ENCODE data around the gene PTH2.

Gene PTH2

GRCh38 chr19:49421878-49422202 lies 1.4 kb downstream of the PTH2 start:
- no peak overlapping the region for H3K4me3 ChIP-seq (ENCODE audit: low read depth in 1 of 2, low read length in 1 of 2)
- no peaks in the 10 kb centered on the region for H3K36me3 ChIP-seq
- no peaks in the 10 kb centered on the region for H3K9me3 ChIP-seq
- peaks cover 19 to 25% of the 10 kb centered on the region in 2 experiments for H3K4me1 ChIP-seq (ENCODE audit: control insufficient read depth in 1 of 2, insufficient read depth in 1 of 2, low read depth in 1 of 2, low read length in 1 of 2)
- H3K27ac ChIP-seq: no peak overlapping the region
- no peak for TF ChIP-seq CTCF (IDR thresholded peaks at IDR 0.05)
- peaks cover 83% of the 10 kb centered on the region for H3K27me3 ChIP-seq

GRCh38 chr19:49421039-49421877 lies 2.0 kb downstream of the PTH2 start:
- Histone ChIP-seq H3K9me3 (no peaks in the 10 kb centered on the region), H3K36me3 (no peaks in the 10 kb centered on the region), H3K27me3 (peaks cover 77% of the 10 kb centered on the region), H3K4me1 (ENCODE audit: control insufficient read depth in 1 of 2, insufficient read depth in 1 of 2, low read depth in 1 of 2, low read length in 1 of 2) (peaks cover 19 to 25% of the 10 kb centered on the region in 2 experiments), H3K27ac (no peak overlapping the region), H3K4me3 (ENCODE audit: low read depth in 1 of 2, low read length in 1 of 2) (no peak overlapping the region)
- no peak for TF ChIP-seq CTCF (IDR thresholded peaks at IDR 0.05)

DNA sequence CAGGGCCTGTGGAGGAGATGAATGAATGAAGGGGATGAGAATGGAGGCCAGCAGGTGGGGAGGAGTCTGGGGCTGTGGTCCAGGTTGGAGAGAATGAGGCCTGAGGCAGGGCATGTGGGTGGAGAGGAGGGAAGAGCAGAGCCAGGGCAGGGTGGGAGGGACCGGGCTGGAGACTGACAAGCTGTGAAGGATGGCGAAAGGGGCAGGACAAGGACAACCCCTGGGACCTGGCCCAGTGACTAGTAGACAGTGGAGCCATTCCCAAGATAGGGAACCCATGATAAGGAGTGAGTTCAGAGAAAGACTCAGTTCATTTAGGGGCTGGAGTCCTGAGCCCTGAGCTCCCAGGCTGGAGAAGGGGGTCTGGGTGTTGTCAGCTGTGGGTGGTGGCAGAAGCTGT lies 3.0 kb downstream of the PTH2 start:
- H3K27me3 ChIP-seq: peaks cover 67% of the 10 kb centered on the region
- H3K27ac ChIP-seq: no peak overlapping the region
- H3K4me1 ChIP-seq (ENCODE audit: control insufficient read depth in 1 of 2, insufficient read depth in 1 of 2, low read depth in 1 of 2, low read length in 1 of 2): peaks cover 19 to 25% of the 10 kb centered on the region in 2 experiments
- no peaks in the 10 kb centered on the region for H3K9me3 ChIP-seq
- TF ChIP-seq CTCF (IDR thresholded peaks at IDR 0.05): no peak
- H3K36me3 ChIP-seq: no peaks in the 10 kb centered on the region
- no peak overlapping the region for H3K4me3 ChIP-seq (ENCODE audit: low read depth in 1 of 2, low read length in 1 of 2)

DNA sequence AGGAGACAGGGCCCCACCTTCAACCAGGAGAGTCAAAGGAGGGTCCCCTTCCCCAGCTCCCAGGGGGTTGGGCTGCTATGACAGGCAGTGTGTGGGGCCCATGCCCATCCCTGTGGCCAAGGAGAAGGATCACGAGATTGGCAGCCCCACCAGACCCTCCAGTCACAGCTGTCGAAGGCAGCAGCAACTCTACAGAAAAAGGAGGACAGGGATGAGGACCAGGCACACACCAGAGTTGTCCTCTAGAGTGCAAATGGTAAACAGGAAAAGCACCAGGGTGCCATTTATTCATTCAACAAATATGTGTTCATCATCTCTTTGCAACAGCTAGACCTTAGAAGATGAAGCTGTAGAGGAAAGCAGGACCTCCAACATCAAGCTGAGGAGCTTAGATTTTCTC lies 4.1 kb downstream of the PTH2 start:
- H3K36me3 ChIP-seq: no peaks in the 10 kb centered on the region
- peaks cover 57% of the 10 kb centered on the region for H3K27me3 ChIP-seq
- peaks cover 19 to 25% of the 10 kb centered on the region in 2 experiments for H3K4me1 ChIP-seq (ENCODE audit: control insufficient read depth in 1 of 2, insufficient read depth in 1 of 2, low read depth in 1 of 2, low read length in 1 of 2)
- TF ChIP-seq CTCF (IDR thresholded peaks at IDR 0.05): no peak
- no peak overlapping the region for H3K27ac ChIP-seq
- H3K9me3 ChIP-seq: no peaks in the 10 kb centered on the region
- H3K4me3 ChIP-seq (ENCODE audit: low read depth in 1 of 2, low read length in 1 of 2): no peak overlapping the region

DNA sequence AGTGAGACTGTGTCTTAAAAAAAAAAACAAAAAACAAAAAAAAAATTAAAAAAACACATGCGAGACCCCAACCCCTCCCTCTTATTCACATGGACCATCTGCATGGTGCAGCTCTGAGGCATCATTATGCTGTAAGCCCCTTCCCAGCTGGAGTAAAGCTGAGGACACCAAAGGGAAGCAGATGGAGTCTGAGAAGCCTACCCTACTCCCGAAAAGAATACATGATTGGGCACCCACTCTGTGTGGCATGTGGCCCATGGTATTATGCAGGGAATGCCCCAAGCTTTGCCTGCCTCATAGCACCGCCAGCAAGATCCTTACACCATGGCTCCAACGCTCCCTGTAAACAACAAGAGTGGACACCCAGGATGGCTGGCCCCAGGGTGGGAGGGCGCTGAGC lies 4.7 kb downstream of the PTH2 start:
- peaks cover 50% of the 10 kb centered on the region for H3K27me3 ChIP-seq
- no peak for TF ChIP-seq CTCF (IDR thresholded peaks at IDR 0.05)
- no peak overlapping the region for H3K4me3 ChIP-seq (ENCODE audit: low read depth in 1 of 2, low read length in 1 of 2)

More for the DNA sequence above, 4.7 kb downstream of the PTH2 start:
- Histone ChIP-seq H3K27ac (no peak overlapping the region), H3K4me1 (ENCODE audit: control insufficient read depth in 1 of 2, insufficient read depth in 1 of 2, low read depth in 1 of 2, low read length in 1 of 2) (peaks cover 19 to 25% of the 10 kb centered on the region in 2 experiments), H3K36me3 (no peaks in the 10 kb centered on the region), H3K9me3 (no peaks in the 10 kb centered on the region)

Data from neutrophil (primary cell).